Measurements from ENCODE around the gene CDIPT. TPM values are rescaled to one million over a fixed set of nuclear protein-coding genes. Genes with fewer than 3 reads are reported as not detected.

CDIPT gene
- total and polyA plus RNA-seq, 2 of the 13 experiments (the other 11 are each of a cell fraction or from before 2014, with no cell fraction given): 54.9 to 97.5 TPM

DNA sequence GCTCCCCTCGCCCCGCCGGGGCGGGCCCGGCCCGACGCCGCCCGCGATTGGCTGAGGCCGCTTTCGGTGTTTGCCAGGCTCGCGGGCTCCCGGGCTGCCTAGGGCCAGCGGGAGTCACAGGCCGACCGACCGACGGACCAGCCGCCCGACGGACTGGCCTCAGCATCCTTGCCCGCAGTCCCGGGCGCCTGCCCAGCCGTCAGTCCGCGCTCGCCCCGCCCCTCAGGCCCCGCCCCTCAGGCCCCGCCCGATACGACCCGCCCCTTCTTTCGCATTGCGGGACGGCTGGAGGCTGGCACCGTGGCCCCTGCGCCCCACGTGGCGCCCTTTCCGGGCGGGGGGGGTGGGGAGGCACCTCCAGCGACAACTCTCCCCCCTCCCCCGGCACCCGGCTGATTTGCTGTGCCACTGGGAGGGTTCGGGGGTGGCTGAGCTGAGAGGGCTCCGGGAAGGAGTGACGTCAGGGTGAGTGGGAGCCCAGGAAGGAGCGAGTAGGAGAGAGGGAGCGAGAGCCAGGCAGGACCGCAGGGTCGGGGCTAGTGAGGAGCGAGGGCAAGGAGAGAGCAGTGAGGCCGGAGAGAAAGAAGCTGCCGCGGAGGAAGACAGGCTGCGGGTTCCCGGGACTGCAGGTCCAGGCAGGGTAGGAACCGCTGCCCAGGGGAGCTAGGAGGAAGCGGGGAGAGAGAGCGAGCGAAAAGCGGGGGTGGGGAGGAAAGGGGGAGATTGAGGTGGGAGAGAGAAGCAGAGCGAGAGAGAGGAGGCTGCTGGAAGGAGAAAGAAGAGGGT is 37.3 kb upstream of the CDIPT start, which contains the start of gene ASPHD1 (continued):
- TF ChIP-seq, protein P1, sequence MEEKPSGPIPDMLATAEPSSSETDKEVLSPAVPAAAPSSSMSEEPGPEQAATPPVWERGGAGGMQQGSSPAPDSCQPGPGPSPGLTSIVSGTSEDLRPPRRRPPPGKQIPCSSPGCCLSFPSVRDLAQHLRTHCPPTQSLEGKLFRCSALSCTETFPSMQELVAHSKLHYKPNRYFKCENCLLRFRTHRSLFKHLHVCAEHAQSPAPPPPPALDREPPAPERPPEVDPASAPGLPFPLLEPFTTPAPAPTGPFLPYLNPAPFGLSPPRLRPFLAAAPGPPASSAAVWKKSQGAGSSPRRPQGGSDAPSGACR (CRISPR knock-in tag; IDR thresholded peaks at IDR 0.05): 0 out of 2 replicates have a peak, but pooled peaks have one; percentile 67
- TF ChIP-seq, protein P2, sequence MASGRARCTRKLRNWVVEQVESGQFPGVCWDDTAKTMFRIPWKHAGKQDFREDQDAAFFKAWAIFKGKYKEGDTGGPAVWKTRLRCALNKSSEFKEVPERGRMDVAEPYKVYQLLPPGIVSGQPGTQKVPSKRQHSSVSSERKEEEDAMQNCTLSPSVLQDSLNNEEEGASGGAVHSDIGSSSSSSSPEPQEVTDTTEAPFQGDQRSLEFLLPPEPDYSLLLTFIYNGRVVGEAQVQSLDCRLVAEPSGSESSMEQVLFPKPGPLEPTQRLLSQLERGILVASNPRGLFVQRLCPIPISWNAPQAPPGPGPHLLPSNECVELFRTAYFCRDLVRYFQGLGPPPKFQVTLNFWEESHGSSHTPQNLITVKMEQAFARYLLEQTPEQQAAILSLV (CRISPR knock-in tag; IDR thresholded peaks at IDR 0.05; ENCODE audit: borderline replicate concordance): peak; percentile 92; the same call in 1 of the 2 replicates
- TF ChIP-seq MED1 (CRISPR knock-in tag; IDR thresholded peaks at IDR 0.05) (0 out of 2 replicates have a peak, but pooled peaks have one; percentile 27), ESRRA (CRISPR knock-in tag; IDR thresholded peaks at IDR 0.05; ENCODE audit: low read depth) (peak; percentile 21), SNAPC2 (CRISPR knock-in tag; IDR thresholded peaks at IDR 0.05) (no peak), ZFP62 (CRISPR knock-in tag; IDR thresholded peaks at IDR 0.05) (no peak), ZBTB49 (CRISPR knock-in tag; IDR thresholded peaks at IDR 0.05; ENCODE audit: borderline replicate concordance) (no peak), KMT2B (CRISPR knock-in tag; IDR thresholded peaks at IDR 0.05) (no peak; the same call in 1 of the 2 replicates), ZNF7 (CRISPR knock-in tag; IDR thresholded peaks at IDR 0.05) (no peak; the same call in 1 of the 2 replicates), ZSCAN5A (CRISPR knock-in tag; IDR thresholded peaks at IDR 0.05; ENCODE audit: borderline replicate concordance) (peak; percentile 57), TAF1 (CRISPR knock-in tag; IDR thresholded peaks at IDR 0.05) (peak; percentile 70), ATAD3A (CRISPR knock-in tag; IDR thresholded peaks at IDR 0.05) (no peak), SRSF4 (IDR thresholded peaks at IDR 0.05; ENCODE audit: low read depth, low read length, poor library complexity, severe bottlenecking) (no peak), ZNF383 (CRISPR knock-in tag; IDR thresholded peaks at IDR 0.05; ENCODE audit: borderline replicate concordance) (peak; percentile 61; the same call in 1 of the 2 replicates), ZNF746 (CRISPR knock-in tag; IDR thresholded peaks at IDR 0.05) (peak; percentile 75), AGO2 (optimal IDR thresholded peaks at IDR 0.05; ENCODE audit: low read depth, low read length) (no peak)
- TF ChIP-seq, protein P3, sequence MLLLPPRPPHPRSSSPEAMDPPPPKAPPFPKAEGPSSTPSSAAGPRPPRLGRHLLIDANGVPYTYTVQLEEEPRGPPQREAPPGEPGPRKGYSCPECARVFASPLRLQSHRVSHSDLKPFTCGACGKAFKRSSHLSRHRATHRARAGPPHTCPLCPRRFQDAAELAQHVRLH (CRISPR knock-in tag; IDR thresholded peaks at IDR 0.05; ENCODE audit: borderline replicate concordance, low read depth): no peak
- TF ChIP-seq, protein P4, sequence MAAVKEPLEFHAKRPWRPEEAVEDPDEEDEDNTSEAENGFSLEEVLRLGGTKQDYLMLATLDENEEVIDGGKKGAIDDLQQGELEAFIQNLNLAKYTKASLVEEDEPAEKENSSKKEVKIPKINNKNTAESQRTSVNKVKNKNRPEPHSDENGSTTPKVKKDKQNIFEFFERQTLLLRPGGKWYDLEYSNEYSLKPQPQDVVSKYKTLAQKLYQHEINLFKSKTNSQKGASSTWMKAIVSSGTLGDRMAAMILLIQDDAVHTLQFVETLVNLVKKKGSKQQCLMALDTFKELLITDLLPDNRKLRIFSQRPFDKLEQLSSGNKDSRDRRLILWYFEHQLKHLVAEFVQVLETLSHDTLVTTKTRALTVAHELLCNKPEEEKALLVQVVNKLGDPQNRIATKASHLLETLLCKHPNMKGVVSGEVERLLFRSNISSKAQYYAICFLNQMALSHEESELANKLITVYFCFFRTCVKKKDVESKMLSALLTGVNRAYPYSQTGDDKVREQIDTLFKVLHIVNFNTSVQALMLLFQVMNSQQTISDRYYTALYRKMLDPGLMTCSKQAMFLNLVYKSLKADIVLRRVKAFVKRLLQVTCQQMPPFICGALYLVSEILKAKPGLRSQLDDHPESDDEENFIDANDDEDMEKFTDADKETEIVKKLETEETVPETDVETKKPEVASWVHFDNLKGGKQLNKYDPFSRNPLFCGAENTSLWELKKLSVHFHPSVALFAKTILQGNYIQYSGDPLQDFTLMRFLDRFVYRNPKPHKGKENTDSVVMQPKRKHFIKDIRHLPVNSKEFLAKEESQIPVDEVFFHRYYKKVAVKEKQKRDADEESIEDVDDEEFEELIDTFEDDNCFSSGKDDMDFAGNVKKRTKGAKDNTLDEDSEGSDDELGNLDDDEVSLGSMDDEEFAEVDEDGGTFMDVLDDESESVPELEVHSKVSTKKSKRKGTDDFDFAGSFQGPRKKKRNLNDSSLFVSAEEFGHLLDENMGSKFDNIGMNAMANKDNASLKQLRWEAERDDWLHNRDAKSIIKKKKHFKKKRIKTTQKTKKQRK (IDR thresholded peaks at IDR 0.05; ENCODE audit: low read length): no peak
